Upper lobe of left lung (tissue), 6 donors: ENCODE results near the gene MGST3. TPM values are rescaled to one million over a fixed set of nuclear protein-coding genes. Genes with fewer than 3 reads are reported as not detected.

Experiments used
- ATAC-seq, 2 donors: fragments of 200-7000 bp; cut with Tn5 transposase; one replicate each; pipeline ENCODE4 v1.9.1; 2022; ENCODE audit warnings: mild to moderate bottlenecking in 2 of 2, moderate library complexity in 2 of 2; ENCODE audit not compliant: low FRiP score in 2 of 2
- DNase-seq, 2 donors: peaks; one replicate each; pipeline ENCODE4 v3.0.0-alpha.2; 2019 to 2020
- H3K27ac ChIP-seq, 4 donors: fragments of 200-600 bp; sonication (generic); one replicate each; pipeline ENCODE4 v1.5.1; 2016 to 2019
- H3K27me3 ChIP-seq, 4 donors: fragments of 200-600 bp; sonication (generic); one replicate each; pipeline ENCODE4 v1.5.1; 2017 to 2019
- H3K36me3 ChIP-seq, 4 donors: fragments of 200-600 bp; sonication (generic); one replicate each; pipeline ENCODE4 v1.5.1; 2016 to 2019
- H3K4me1 ChIP-seq, 4 donors: fragments of 200-600 bp; sonication (generic); one replicate each; pipeline ENCODE4 v1.5.1; 2018 to 2019
- H3K4me3 ChIP-seq, 4 donors: fragments of 200-600 bp; sonication (generic); one replicate each; pipeline ENCODE4 v1.5.1; 2017 to 2019; ENCODE audit warnings: mild to moderate bottlenecking in 2 of 4, moderate library complexity in 1 of 4
- H3K9me3 ChIP-seq, 4 donors: fragments of 200-600 bp; sonication (generic); one replicate each; pipeline ENCODE4 v1.5.1; 2018 to 2019
- EP300 ChIP-seq, 4 donors: sonication (generic); formaldehyde crosslinking; IDR thresholded peaks; one replicate each; pipeline ENCODE4 v1.5.1; 2017; ENCODE audit warnings: antibody characterized with exemption in 4 of 4, control low read depth in 2 of 4
- POLR2A ChIP-seq, 4 donors: fragments of 450-650 bp; IDR thresholded peaks; one replicate each; pipeline ENCODE4 v1.5.1; 2016 to 2017; ENCODE audit warnings: antibody characterized with exemption in 4 of 4, mild to moderate bottlenecking in 2 of 4
- POLR2AphosphoS5 ChIP-seq, 2 donors: sonication (generic); formaldehyde crosslinking; IDR thresholded peaks; one replicate each; pipeline ENCODE4 v1.5.1; 2017; ENCODE audit warnings: antibody characterized with exemption in 2 of 2
- WGBS, 2 donors: methylation state at CpG; one replicate each; pipeline ENCODE4 v1.1.5; 2017 to 2018; 5-methylcytosine and 5-hydroxymethylcytosine counted together
- total RNA-seq, 6 donors: library from RNA; depleted of rRNA in 4 of 6; stranded (reverse); fragments of >200 nt in 4 of 6; gene quantifications; one replicate each; pipeline versions ENCODE4 v1.1.0 to v1.2.1, GENCODE V29; 2016 to 2021
- TF ChIP-seq, protein P1 (sequence below), 6 experiments: fragments of 450-650 bp in 4 of 6; fragments of 200-600 bp in 2 of 6; sonication (generic) in 2 of 6; IDR thresholded peaks; one replicate each; pipeline ENCODE4 v1.5.1; 2016 to 2019; ENCODE audit warnings: antibody characterized with exemption in 6 of 6
- donor health status: DM: no; HTN: no; CAD: no; lungs with moderate emphysema.
- donor health status: DM: no; HTN: yes; CAD: no; lungs with severe emphysema.

Gene MGST3
- total RNA-seq, 6 donors from 2014 or later: 49.2 to 250 (median 202) TPM

GRCh38 chr1:165639821-165640623, 9.0 kb downstream of the MGST3 start:
- peak overlapping the region in 1 of 4 donors; percentile 34 for H3K27ac ChIP-seq
- TF ChIP-seq EP300 (IDR thresholded peaks at IDR 0.05) (no peak), POLR2AphosphoS5 (IDR thresholded peaks at IDR 0.05) (no peak), POLR2A (IDR thresholded peaks at IDR 0.05) (no peak)
- TF ChIP-seq, protein P1, sequence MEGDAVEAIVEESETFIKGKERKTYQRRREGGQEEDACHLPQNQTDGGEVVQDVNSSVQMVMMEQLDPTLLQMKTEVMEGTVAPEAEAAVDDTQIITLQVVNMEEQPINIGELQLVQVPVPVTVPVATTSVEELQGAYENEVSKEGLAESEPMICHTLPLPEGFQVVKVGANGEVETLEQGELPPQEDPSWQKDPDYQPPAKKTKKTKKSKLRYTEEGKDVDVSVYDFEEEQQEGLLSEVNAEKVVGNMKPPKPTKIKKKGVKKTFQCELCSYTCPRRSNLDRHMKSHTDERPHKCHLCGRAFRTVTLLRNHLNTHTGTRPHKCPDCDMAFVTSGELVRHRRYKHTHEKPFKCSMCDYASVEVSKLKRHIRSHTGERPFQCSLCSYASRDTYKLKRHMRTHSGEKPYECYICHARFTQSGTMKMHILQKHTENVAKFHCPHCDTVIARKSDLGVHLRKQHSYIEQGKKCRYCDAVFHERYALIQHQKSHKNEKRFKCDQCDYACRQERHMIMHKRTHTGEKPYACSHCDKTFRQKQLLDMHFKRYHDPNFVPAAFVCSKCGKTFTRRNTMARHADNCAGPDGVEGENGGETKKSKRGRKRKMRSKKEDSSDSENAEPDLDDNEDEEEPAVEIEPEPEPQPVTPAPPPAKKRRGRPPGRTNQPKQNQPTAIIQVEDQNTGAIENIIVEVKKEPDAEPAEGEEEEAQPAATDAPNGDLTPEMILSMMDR (IDR thresholded peaks at IDR 0.05): no peak
- 92 to 100% methylated on average over 1 of the region's 1 CpG for WGBS, 2 donors
- peaks cover 0 to 12% (median 0%) of the 10 kb centered on the region in 4 donors for H3K36me3 ChIP-seq
- H3K4me1 ChIP-seq: peaks cover 32 to 62% (median 53%) of the 10 kb centered on the region in 4 donors
- ATAC-seq (no peak), DNase-seq (no peak)
- H3K27me3 ChIP-seq: no peaks in the 10 kb centered on the region
- H3K4me3 ChIP-seq: no peak overlapping the region
- H3K9me3 ChIP-seq: no peaks in the 10 kb centered on the region

DNA sequence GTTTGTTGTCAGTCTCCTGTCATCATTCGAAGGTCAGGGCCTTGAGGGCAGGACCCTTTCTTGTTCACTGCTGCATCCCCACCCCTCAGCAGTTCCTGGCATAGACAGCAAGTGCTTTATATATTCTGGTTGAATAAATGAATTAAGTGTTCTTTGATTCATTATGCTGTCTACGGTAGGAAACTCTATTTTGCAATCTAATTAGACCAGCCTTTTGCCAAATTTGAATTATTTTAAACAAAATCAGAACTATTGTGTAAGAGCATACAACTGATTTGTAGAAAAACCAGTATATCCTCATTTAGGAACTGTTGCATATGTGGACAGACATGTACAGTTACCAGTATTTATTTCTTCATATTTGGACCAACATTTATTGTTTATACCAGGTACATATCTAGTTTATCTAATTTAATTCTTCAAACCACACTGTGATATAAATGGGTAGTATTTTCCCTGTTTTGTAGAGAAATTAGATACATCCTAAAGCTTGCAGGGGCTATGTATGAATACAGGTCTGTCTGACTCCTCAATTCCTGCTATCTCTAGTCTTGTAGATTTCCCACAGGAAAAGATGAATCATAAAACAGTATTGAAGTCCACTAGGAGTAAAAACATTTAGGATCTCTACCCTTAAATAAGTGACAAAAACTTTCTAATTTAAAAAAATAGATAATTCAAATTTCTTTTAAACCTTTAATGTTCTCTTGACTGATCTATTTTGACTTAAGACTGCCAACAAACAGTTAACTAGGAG, 10.4 kb downstream of the MGST3 start:
- no peaks in the 10 kb centered on the region for H3K9me3 ChIP-seq
- DNase-seq (no peak), ATAC-seq (no peak)
- H3K4me1 ChIP-seq: peaks cover 34 to 63% (median 52%) of the 10 kb centered on the region in 4 donors
- no peaks in the 10 kb centered on the region for H3K27me3 ChIP-seq
- H3K27ac ChIP-seq: peak overlapping the region in 1 of 4 donors; percentile 45
- 45 to 56% methylated on average over 2 of the region's 2 CpGs for WGBS, 2 donors
- TF ChIP-seq, protein P1 (IDR thresholded peaks at IDR 0.05): no peak
- TF ChIP-seq POLR2AphosphoS5 (IDR thresholded peaks at IDR 0.05): no peak
- TF ChIP-seq POLR2A (IDR thresholded peaks at IDR 0.05): no peak
- TF ChIP-seq EP300 (IDR thresholded peaks at IDR 0.05): no peak
- H3K4me3 ChIP-seq: no peak overlapping the region
- H3K36me3 ChIP-seq: peaks cover 0 to 12% (median 0%) of the 10 kb centered on the region in 4 donors

DNA sequence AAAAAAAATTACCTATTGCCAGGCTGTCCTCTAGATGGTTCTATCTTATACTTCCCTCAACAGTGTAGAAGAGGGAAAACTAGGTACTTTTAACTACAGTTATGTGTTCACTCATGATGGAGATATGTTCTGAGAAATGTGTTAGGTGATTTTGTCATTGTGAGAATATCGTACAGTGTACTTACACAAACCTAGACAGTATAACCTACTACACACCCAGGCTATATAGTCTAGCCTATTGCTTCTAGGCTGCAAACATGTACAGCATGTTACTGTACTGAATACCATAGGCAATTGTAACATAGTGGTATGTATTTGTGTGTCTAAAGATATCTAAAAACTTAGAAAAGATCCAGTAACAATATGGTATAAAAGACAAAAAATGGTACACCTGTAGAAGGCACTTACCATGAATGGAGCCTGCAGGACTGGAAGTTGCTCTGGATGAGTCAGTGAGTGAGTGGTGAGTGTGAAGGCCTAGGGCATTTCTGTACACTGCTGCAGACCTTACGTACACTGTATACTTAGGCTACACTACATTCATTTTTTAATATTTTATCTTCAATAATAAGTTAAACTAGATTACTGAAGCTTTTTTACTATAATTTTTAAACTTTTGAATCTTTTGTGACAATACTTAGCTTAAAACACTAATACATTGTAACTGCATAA, 13.2 kb downstream of the MGST3 start:
- no peak for ATAC-seq
- no peak overlapping the region for H3K4me3 ChIP-seq
- TF ChIP-seq, protein P1 (IDR thresholded peaks at IDR 0.05): no peak
- TF ChIP-seq POLR2AphosphoS5 (IDR thresholded peaks at IDR 0.05) (no peak), POLR2A (IDR thresholded peaks at IDR 0.05) (no peak), EP300 (IDR thresholded peaks at IDR 0.05) (no peak)
- peaks cover 0 to 9% (median 0%) of the 10 kb centered on the region in 4 donors for H3K36me3 ChIP-seq
- DNase-seq: no peak
- H3K9me3 ChIP-seq: no peaks in the 10 kb centered on the region
- H3K27ac ChIP-seq: no peak overlapping the region
- no peaks in the 10 kb centered on the region for H3K27me3 ChIP-seq
- 84 to 92% methylated on average over 2 of the region's 2 CpGs for WGBS, 2 donors
- peaks cover 19 to 58% (median 31%) of the 10 kb centered on the region in 4 donors for H3K4me1 ChIP-seq

- DNase-seq (peak in 1 of 2 donors; percentile 32), ATAC-seq (peak in 1 of 2 donors; percentile 56)
- no peaks in the 10 kb centered on the region for H3K27me3 ChIP-seq
- H3K4me1 ChIP-seq: peaks cover 16 to 49% (median 30%) of the 10 kb centered on the region in 4 donors
- H3K27ac ChIP-seq: no peak overlapping the region
- 61 to 64% methylated on average over 8 of the region's 8 CpGs for WGBS, 2 donors
- H3K4me3 ChIP-seq: no peak overlapping the region
- H3K9me3 ChIP-seq: no peaks in the 10 kb centered on the region
- H3K36me3 ChIP-seq: peaks cover 0 to 16% (median 3%) of the 10 kb centered on the region in 4 donors
- TF ChIP-seq EP300 (IDR thresholded peaks at IDR 0.05) (no peak), POLR2AphosphoS5 (IDR thresholded peaks at IDR 0.05) (no peak), POLR2A (IDR thresholded peaks at IDR 0.05) (no peak)
- TF ChIP-seq, protein P1 (IDR thresholded peaks at IDR 0.05): no peak
Measured at GRCh38 chr1:165645654-165646366, 14.8 kb downstream of the MGST3 start.
